ENCODE results near the gene PTPRA.

- TF ChIP-seq PAX8 (CRISPR knock-in tag; IDR thresholded peaks at IDR 0.05; ENCODE audit: borderline replicate concordance) (no peak), ZNF552 (CRISPR knock-in tag; IDR thresholded peaks at IDR 0.05; ENCODE audit: borderline replicate concordance) (no peak), POLR2A (IDR thresholded peaks at IDR 0.05; ENCODE audit: insufficient read depth in 1 of 2, low read depth in 2 of 2, low read length in 2 of 2) (no peak), ZNF230 (CRISPR knock-in tag; IDR thresholded peaks at IDR 0.05) (no peak), PCBP2 (optimal IDR thresholded peaks at IDR 0.05; ENCODE audit: low read depth, low read length, poor library complexity, severe bottlenecking) (no peak), EP300 (IDR thresholded peaks at IDR 0.05; ENCODE audit: low read depth in 2 of 2, low read length in 2 of 2) (no peak), EP300 (CRISPR knock-in tag; IDR thresholded peaks at IDR 0.05; ENCODE audit: borderline replicate concordance) (no peak), NFIC (IDR thresholded peaks at IDR 0.05; ENCODE audit: low read length) (no peak), ATF2 (CRISPR knock-in tag; IDR thresholded peaks at IDR 0.05) (no peak), MAX (IDR thresholded peaks at IDR 0.05) (no peak), JUND (CRISPR knock-in tag; IDR thresholded peaks at IDR 0.05) (no peak)
Observed at GRCh38 chr20:2858591-2858990, 14.7 kb upstream of the PTPRA start.
